ENCODE measurements around the gene ESRRA. TPM values are rescaled to one million over a fixed set of nuclear protein-coding genes. Genes with fewer than 3 reads are reported as not detected.

ESRRA gene
- total and polyA plus RNA-seq, 9 of the 15 experiments (the other 6 are each of a cell fraction or from before 2014, with no cell fraction given) = 0.27 to 89.7 (median 23.7) TPM

GRCh38 chr11:64268025-64268892 is 37.1 kb upstream of the ESRRA start (continued):
- TF ChIP-seq ZNF511 (CRISPR knock-in tag; IDR thresholded peaks at IDR 0.05) (no peak), ZNF395 (CRISPR knock-in tag; IDR thresholded peaks at IDR 0.05) (peak; percentile 4; the same call in 1 of the 2 replicates), KDM1A (IDR thresholded peaks at IDR 0.05) (peak; percentile 71 to 74), RBM22 (IDR thresholded peaks at IDR 0.05; ENCODE audit: low read depth, low read length, poor library complexity, severe bottlenecking) (peak; percentile 58), ZNF143 (CRISPR knock-in tag; IDR thresholded peaks at IDR 0.05) (no peak), GATA2 (CRISPR knock-in tag; IDR thresholded peaks at IDR 0.05) (peak; percentile 50; the same call in 1 of the 2 replicates), EP300 (IDR thresholded peaks at IDR 0.05; ENCODE audit: low read length) (peak; percentile 51; the same call in 1 of the 2 replicates), JUND (IDR thresholded peaks at IDR 0.05; ENCODE audit: borderline replicate concordance, low read depth, low read length) (0 out of 2 replicates have a peak, but pooled peaks have one; percentile 2), JUND (tag; IDR thresholded peaks at IDR 0.05; ENCODE audit: borderline replicate concordance, low read depth, low read length) (no peak; the same call in 2 of the 3 replicates), RAD21 (CRISPR knock-in tag; conservative IDR thresholded peaks at IDR 0.05 in 1 of 2, IDR thresholded peaks at IDR 0.05 in 1 of 2) (0 out of 4 replicates have a peak, but pooled peaks of 1 of the 2 experiments have one; percentile 2), SNAPC5 (CRISPR knock-in tag; IDR thresholded peaks at IDR 0.05) (no peak), SMARCA5 (IDR thresholded peaks at IDR 0.05) (peak; percentile 55; the same call in 1 of the 2 replicates), ZNF584 (CRISPR knock-in tag; IDR thresholded peaks at IDR 0.05; ENCODE audit: low read depth) (no peak), SP1 (CRISPR knock-in tag; IDR thresholded peaks at IDR 0.05) (peak; percentile 59), ZBTB12 (CRISPR knock-in tag; IDR thresholded peaks at IDR 0.05) (no peak), GATAD2B (IDR thresholded peaks at IDR 0.05; ENCODE audit: borderline replicate concordance) (no peak), GMEB1 (CRISPR knock-in tag; IDR thresholded peaks at IDR 0.05) (no peak), MTA1 (IDR thresholded peaks at IDR 0.05; ENCODE audit: borderline replicate concordance) (no peak), YY1 (IDR thresholded peaks at IDR 0.05; ENCODE audit: borderline replicate concordance in 1 of 3, control insufficient read depth in 1 of 3, extremely low read depth in 1 of 3, insufficient read depth in 3 of 3, insufficient read length in 1 of 3, insufficient replicate concordance in 2 of 3, low read depth in 1 of 3, low read length in 2 of 3) (peak in 1 of 3 experiments; percentile 6), ZNF778 (CRISPR knock-in tag; IDR thresholded peaks at IDR 0.05) (no peak), ELF1 (tag; IDR thresholded peaks at IDR 0.05) (0 out of 2 replicates have a peak, but pooled peaks have one; percentile 31)
